Smooth muscle cell (in vitro differentiated cells): ENCODE measurements around the gene KHNYN. TPM values are rescaled to one million over a fixed set of nuclear protein-coding genes. Genes with fewer than 3 reads are reported as not detected.
A peak's percentile ranks its signal among the peaks of the same experiment; 100 is the strongest.

ENCODE experiments used
- DNase-seq: peaks from one replicate; lab custom pipeline; 2025; ENCODE audit not compliant: unreplicated experiment; lab: John Stamatoyannopoulos, UW
- H2AFZ ChIP-seq: fragments of 200-600 bp; sonication (generic); 2 replicates; pipeline ENCODE4 v1.6.0; 2016; ENCODE audit warnings: antibody characterized with exemption, low read depth, mild to moderate bottlenecking
- H3F3A ChIP-seq: fragments of 200-600 bp; sonication (generic); 2 replicates; pipeline ENCODE4 v1.6.0; 2017; ENCODE audit warnings: antibody characterized with exemption, low read depth
- H3K27ac ChIP-seq: fragments of 200-600 bp; sonication (generic); 2 replicates; pipeline ENCODE4 v1.5.1; 2016; ENCODE audit warnings: low read depth, mild to moderate bottlenecking
- H3K27me3 ChIP-seq: fragments of 200-600 bp; sonication (generic); 2 replicates; pipeline ENCODE4 v1.6.1; 2016; ENCODE audit warnings: low read depth, mild to moderate bottlenecking
- H3K36me3 ChIP-seq: fragments of 200-600 bp; sonication (generic); 2 replicates; pipeline ENCODE4 v1.5.1; 2016; ENCODE audit warnings: low read depth
- H3K4me1 ChIP-seq: fragments of 200-600 bp; sonication (generic); 2 replicates; pipeline ENCODE4 v1.5.1; 2016; ENCODE audit warnings: low read depth
- H3K4me2 ChIP-seq: fragments of 200-600 bp; sonication (generic); 2 replicates; pipeline ENCODE4 v1.6.0; 2016; ENCODE audit warnings: mild to moderate bottlenecking
- H3K4me3 ChIP-seq: fragments of 200-600 bp; sonication (generic); 2 replicates; pipeline ENCODE4 v1.5.1; 2016; ENCODE audit warnings: mild to moderate bottlenecking
- H3K79me2 ChIP-seq: fragments of 200-600 bp; sonication (generic); 2 replicates; pipeline ENCODE4 v1.6.0; 2016; ENCODE audit warnings: low read depth, mild to moderate bottlenecking
- H3K9ac ChIP-seq: fragments of 200-600 bp; sonication (generic); 2 replicates; pipeline ENCODE4 v1.6.0; 2016; ENCODE audit warnings: low read depth
- H3K9me3 ChIP-seq: fragments of 200-600 bp; sonication (generic); replicated peaks from 2 replicates; pipeline ENCODE4 v1.5.1; 2016; ENCODE audit warnings: low read depth
- H4K20me1 ChIP-seq: fragments of 200-600 bp; sonication (generic); 2 replicates; pipeline ENCODE4 v1.6.0; 2016; ENCODE audit warnings: low read depth
- CTCF ChIP-seq: fragments of 200-600 bp; sonication (generic); IDR thresholded peaks from 2 replicates; pipeline ENCODE4 v1.5.1; 2017; ENCODE audit warnings: borderline replicate concordance, mild to moderate bottlenecking, antibody characterized with exemption; ENCODE audit not compliant: insufficient read depth, poor library complexity, severe bottlenecking
- WGBS: methylation state at CpG from one replicate; pipeline ENCODE4 v1.1.7; 2016; ENCODE audit warnings: low lambda C conversion rate; 5-methylcytosine and 5-hydroxymethylcytosine counted together
- polyA plus RNA-seq: library from polyadenylated mRNA; unstranded; fragments of >200 nt; fragmentation: Nextera tagmentation; extraction: Ambion mirVana; gene quantifications from 2 replicates; pipeline ENCODE4 v1.2.1, GENCODE V29; 2016
- total RNA-seq: library from RNA; depleted of rRNA; stranded (reverse); fragments of >200 nt; gene quantifications from 2 replicates; pipeline ENCODE4 v1.2.3, GENCODE V29; 2014

The KHNYN gene
- total and polyA plus RNA-seq, 2 experiments from 2014 or later: 28.2 to 43.1 TPM

GRCh38 chr14:24435192-24435810, 5.5 kb downstream of the KHNYN start:
- no peak overlapping the region for H2AFZ ChIP-seq
- no peaks in the 10 kb centered on the region for H3K9me3 ChIP-seq
- no peak overlapping the region for H3K9ac ChIP-seq
- H3K36me3 ChIP-seq: no peaks in the 10 kb centered on the region
- H3K4me3 ChIP-seq: no peak overlapping the region
- H3K27ac ChIP-seq: no peak overlapping the region
- WGBS: 97% methylated on average over 2 of the region's 2 CpGs
- TF ChIP-seq CTCF: no peak
- H3K79me2 ChIP-seq: peaks cover 19% of the 10 kb centered on the region
- peaks cover 34% of the 10 kb centered on the region for H4K20me1 ChIP-seq
- H3K27me3 ChIP-seq: no peaks in the 10 kb centered on the region
- DNase-seq: no peak
- peaks cover 3% of the 10 kb centered on the region for H3K4me1 ChIP-seq
- no peak overlapping the region for H3K4me2 ChIP-seq
- H3F3A ChIP-seq: peaks cover 18% of the 10 kb centered on the region

- 76% methylated on average over 6 of the region's 6 CpGs for WGBS
- H2AFZ ChIP-seq: no peak overlapping the region
- H3K4me1 ChIP-seq: peaks cover 2% of the 10 kb centered on the region
- H3K4me3 ChIP-seq: no peak overlapping the region
- no peak for DNase-seq
- no peak overlapping the region for H3K4me2 ChIP-seq
- H3K9ac ChIP-seq: no peak overlapping the region
- H4K20me1 ChIP-seq: peaks cover 32% of the 10 kb centered on the region
- H3K79me2 ChIP-seq: peaks cover 15% of the 10 kb centered on the region
- H3K9me3 ChIP-seq: no peaks in the 10 kb centered on the region
- H3F3A ChIP-seq: peaks cover 15% of the 10 kb centered on the region
- H3K36me3 ChIP-seq: no peaks in the 10 kb centered on the region
- H3K27ac ChIP-seq: no peak overlapping the region
- H3K27me3 ChIP-seq: no peaks in the 10 kb centered on the region
- TF ChIP-seq CTCF: no peak
These were observed 6.2 kb downstream of the KHNYN start for GRCh38 chr14:24435998-24436354.

GRCh38 chr14:24436355-24437019, 6.7 kb downstream of the KHNYN start:
- no peak overlapping the region for H3K4me3 ChIP-seq
- no peak overlapping the region for H3K4me2 ChIP-seq
- no peak overlapping the region for H3K27ac ChIP-seq
- DNase-seq: no peak
- H3K27me3 ChIP-seq: no peaks in the 10 kb centered on the region
- 76% methylated on average over 5 of the region's 5 CpGs for WGBS
- no peaks in the 10 kb centered on the region for H3K9me3 ChIP-seq
- H3K36me3 ChIP-seq: no peaks in the 10 kb centered on the region
- H3K9ac ChIP-seq: no peak overlapping the region
- peak; percentile 62 for TF ChIP-seq CTCF
- H2AFZ ChIP-seq: no peak overlapping the region
- peaks cover 4% of the 10 kb centered on the region for H3K4me1 ChIP-seq
- H3K79me2 ChIP-seq: peaks cover 13% of the 10 kb centered on the region
- peaks cover 27% of the 10 kb centered on the region for H4K20me1 ChIP-seq
- H3F3A ChIP-seq: peaks cover 14% of the 10 kb centered on the region
